ENCODE results near the gene NUDT9.

- TF ChIP-seq, protein P1, sequence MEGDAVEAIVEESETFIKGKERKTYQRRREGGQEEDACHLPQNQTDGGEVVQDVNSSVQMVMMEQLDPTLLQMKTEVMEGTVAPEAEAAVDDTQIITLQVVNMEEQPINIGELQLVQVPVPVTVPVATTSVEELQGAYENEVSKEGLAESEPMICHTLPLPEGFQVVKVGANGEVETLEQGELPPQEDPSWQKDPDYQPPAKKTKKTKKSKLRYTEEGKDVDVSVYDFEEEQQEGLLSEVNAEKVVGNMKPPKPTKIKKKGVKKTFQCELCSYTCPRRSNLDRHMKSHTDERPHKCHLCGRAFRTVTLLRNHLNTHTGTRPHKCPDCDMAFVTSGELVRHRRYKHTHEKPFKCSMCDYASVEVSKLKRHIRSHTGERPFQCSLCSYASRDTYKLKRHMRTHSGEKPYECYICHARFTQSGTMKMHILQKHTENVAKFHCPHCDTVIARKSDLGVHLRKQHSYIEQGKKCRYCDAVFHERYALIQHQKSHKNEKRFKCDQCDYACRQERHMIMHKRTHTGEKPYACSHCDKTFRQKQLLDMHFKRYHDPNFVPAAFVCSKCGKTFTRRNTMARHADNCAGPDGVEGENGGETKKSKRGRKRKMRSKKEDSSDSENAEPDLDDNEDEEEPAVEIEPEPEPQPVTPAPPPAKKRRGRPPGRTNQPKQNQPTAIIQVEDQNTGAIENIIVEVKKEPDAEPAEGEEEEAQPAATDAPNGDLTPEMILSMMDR (conservative IDR thresholded peaks at IDR 0.05): no peak
- TF ChIP-seq ZFX (IDR thresholded peaks at IDR 0.05): no peak
Measured at GRCh38 chr4:87444741-87445140, 22.4 kb downstream of the NUDT9 start.

Measured in C4-2B (cell line).